WI38 (cell line): ENCODE measurements around the gene CDK6.

Experiments
- H3K4me3 ChIP-seq: 2 replicates; pipeline ENCODE4 v1.5.1; 2011; ENCODE audit warnings: low read depth, mild to moderate bottlenecking, control low read depth, low read length
- CTCF ChIP-seq: IDR thresholded peaks from 2 replicates; pipeline ENCODE4 v1.5.1; 2012; ENCODE audit warnings: low read depth, mild to moderate bottlenecking, control low read depth, low read length

CDK6 gene

DNA sequence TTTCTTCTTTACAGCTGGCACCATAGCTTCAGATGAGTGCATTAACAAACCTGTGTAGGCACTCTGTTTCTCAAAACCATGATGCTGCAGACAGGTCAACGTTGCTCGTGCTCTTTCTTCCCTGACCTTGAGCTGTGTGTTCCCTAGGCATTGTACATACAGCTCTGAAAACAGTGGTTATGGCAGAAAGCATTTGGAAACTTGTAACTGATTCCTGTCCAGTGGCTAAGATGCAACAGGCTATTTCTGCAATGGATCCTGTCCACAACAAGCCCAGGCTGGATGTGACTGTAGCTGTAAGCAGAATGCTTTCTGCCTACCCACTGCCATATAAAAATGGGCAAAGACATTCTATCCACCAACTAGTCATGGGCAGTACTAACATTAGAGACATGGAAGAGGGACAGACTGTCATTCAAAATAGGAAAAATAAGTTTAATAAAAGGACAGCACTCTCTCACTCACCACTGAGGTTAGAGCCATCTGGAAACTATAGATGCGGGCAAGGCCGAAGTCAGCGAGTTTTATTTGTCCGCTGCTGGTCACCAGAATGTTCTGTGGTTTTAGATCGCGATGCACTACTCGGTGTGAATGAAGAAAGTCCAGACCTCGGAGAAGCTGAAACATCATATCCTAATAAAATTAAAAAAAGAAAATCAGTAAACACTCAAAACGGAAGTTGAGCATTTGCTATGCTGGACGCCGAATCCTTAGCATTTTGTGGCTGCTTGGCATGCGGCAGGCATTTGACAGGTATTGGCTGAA lies 111.0 kb downstream of the CDK6 start:
- no peak overlapping the region for H3K4me3 ChIP-seq
- no peak for TF ChIP-seq CTCF

DNA sequence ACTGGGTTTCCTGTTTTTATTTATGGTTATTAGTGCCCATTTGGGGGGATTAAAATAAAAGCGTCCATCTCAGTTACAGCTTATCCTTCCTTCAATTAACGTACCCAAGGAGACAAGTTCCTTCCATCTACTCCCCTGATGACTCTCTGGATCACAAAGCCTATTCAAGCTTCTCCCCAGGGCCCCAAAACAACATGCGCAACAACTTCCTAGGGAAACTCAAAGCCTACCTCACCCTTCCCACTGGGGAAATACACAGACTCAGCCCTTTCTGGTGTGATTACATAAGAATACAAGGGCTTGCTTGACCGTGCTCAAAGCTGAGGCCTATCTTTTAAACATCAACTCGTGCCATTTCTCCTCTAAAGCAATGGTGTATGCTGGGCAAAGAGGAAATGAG lies 112.4 kb downstream of the CDK6 start:
- no peak for TF ChIP-seq CTCF
- no peak overlapping the region for H3K4me3 ChIP-seq

GRCh38 chr7:92723205-92723604 lies 113.2 kb downstream of the CDK6 start:
- no peak for TF ChIP-seq CTCF
- no peak overlapping the region for H3K4me3 ChIP-seq

DNA sequence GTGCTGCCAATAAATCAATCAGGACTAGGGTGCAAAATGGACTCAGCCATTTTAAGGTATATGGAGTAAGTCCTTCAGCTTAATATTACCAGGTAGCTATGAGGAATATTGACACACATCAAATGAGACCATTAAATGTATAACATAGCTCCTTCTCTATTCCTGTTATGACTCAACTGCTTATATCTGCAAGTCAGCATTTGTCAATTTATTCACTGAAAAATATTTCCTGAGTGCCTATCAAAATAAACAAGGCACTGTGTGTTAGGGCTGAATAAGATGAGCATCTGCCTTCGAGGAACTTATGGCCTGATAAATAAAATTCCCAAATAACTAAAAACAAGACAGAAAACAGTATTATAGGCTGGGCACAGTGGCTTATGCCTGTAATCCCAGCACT lies 113.8 kb downstream of the CDK6 start:
- TF ChIP-seq CTCF: no peak
- H3K4me3 ChIP-seq: no peak overlapping the region

DNA sequence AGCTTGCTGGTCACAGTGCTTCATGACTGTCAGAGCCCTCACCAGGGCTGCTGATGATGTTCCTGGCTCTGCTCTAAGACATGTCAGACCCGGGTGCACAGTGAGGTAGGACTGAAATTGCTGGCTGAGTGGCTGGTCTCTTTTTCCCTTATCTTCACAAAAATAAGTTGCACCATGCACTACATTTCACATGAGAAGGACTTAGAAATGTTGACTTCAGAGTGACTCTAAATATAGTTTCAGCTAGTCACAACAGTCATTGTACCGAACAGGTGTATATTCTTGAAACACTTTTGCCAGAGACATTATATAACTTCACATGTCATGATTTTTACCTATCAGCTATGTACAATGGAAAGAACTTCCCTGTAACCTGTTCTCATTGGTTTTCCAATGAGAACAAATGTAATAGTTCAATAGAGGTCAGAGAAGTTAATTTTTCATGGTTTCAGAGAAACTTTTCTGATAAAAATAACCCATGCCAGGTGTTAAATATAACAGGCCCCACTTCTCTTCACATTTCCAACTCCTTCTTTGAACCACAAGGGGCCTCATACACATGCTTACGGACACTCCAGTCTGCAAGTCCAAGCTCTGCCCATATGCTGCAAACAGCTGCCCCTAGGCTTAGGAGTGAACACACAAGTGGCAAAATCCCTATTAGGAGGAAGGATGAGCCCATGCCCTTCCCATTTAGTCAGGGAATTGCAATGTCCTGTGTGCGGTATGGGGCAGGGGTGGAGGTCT lies 115.6 kb downstream of the CDK6 start:
- no peak overlapping the region for H3K4me3 ChIP-seq
- TF ChIP-seq CTCF: no peak

- TF ChIP-seq CTCF: no peak
- no peak overlapping the region for H3K4me3 ChIP-seq
Observed at GRCh38 chr7:92717993-92718716, 118.2 kb downstream of the CDK6 start.

GRCh38 chr7:92717623-92717992 lies 118.8 kb downstream of the CDK6 start:
- H3K4me3 ChIP-seq: no peak overlapping the region
- no peak for TF ChIP-seq CTCF
